ENCODE results near the gene PCNX4. TPM values are rescaled to one million over a fixed set of nuclear protein-coding genes. Genes with fewer than 3 reads are reported as not detected.
A peak's percentile ranks its signal among the peaks of the same experiment; 100 is the strongest.

The PCNX4 gene
- polyA plus RNA-seq, 3 donors, result 13.1 to 18.4 (median 16.7) TPM

DNA sequence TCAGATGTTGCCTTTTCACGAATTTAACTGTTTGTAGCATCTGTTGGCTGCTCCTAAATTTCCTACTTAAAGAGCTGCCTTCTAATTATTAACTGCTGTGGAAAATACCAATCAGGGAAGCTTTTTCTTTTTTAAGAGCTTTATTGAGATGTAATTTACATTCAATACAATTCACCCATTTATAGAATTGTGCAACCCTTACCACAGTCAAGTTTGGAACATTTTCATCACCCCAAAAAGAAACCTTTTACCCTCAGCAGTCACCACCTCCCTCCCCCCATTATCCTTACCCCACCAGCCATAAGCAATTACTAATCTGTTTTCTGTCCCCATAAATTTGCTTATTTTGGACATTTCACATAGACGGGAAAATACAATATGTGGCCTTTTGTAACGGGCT is 1.4 kb downstream of the PCNX4 start:
- Histone ChIP-seq H3K36me3 (replicated peaks in 1 of 2; ENCODE audit: control insufficient read depth in 1 of 2, insufficient read depth in 2 of 2, low read length in 2 of 2) (peaks cover 4 to 13% of the 10 kb centered on the region in 2 donors), H3K4me3 (replicated peaks in 1 of 3; ENCODE audit: low read depth in 2 of 3, low read length in 3 of 3) (peak overlapping the region; percentile 70 to 87 (median 85)), H3K27me3 (ENCODE audit: control insufficient read depth in 2 of 2, insufficient read depth in 2 of 2, low read length in 2 of 2) (no peaks in the 10 kb centered on the region), H4K20me1 (ENCODE audit: insufficient read depth, low read length) (no peaks in the 10 kb centered on the region), H3K4me2 (replicated peaks; ENCODE audit: extremely low read depth, low read length, poor library complexity, severe bottlenecking) (peak overlapping the region; percentile 85), H3K79me2 (ENCODE audit: insufficient read depth, low read length) (peaks cover 56% of the 10 kb centered on the region), H3K9ac (ENCODE audit: insufficient read depth, low read length, poor library complexity, severe bottlenecking) (peak overlapping the region; percentile 84), H3K4me1 (ENCODE audit: control insufficient read depth in 1 of 2, insufficient read depth in 2 of 2, low read length in 2 of 2) (peaks cover 20 to 35% of the 10 kb centered on the region in 2 donors), H2AFZ (ENCODE audit: insufficient read depth, low read depth, low read length, poor library complexity, severe bottlenecking) (peak overlapping the region; percentile 90), H3K27ac (ENCODE audit: low read depth in 1 of 2, low read length in 2 of 2) (peak overlapping the region; percentile 97 to 99), H3K9me3 (replicated peaks in 1 of 2; ENCODE audit: control insufficient read depth in 1 of 2, insufficient read depth in 1 of 2, low read length in 2 of 2) (no peaks in the 10 kb centered on the region)
- Mint-ChIP-seq H3K4me3 (peak overlapping the region; percentile 93 to 96), H3K4me1 (peaks cover 40% of the 10 kb centered on the region), H3K9me3 (peaks cover 0 to 3% (median 0%) of the 10 kb centered on the region in 7 donors), H3K27me3 (ENCODE audit: low read depth in 3 of 3) (no peaks in the 10 kb centered on the region), H3K36me3 (peaks cover 15 to 17% of the 10 kb centered on the region in 2 donors), H3K27ac (peak overlapping the region; percentile 95 to 100 (median 98))
- DNase-seq, result peak in 2 of 3 donors; percentile 15 to 36
- intact Hi-C loops (cut with micrococcal nuclease), result loop anchor here (5.0 to 10.0 kb wide), 3 partner anchors 69 to 1009 kb away; partner anchors contain the start of gene PPM1A (in 2 of the 2)
- no CpG with 5 or more reads among the region's 3 CpGs for WGBS (ENCODE audit: insufficient coverage)
- TF ChIP-seq, protein P1, sequence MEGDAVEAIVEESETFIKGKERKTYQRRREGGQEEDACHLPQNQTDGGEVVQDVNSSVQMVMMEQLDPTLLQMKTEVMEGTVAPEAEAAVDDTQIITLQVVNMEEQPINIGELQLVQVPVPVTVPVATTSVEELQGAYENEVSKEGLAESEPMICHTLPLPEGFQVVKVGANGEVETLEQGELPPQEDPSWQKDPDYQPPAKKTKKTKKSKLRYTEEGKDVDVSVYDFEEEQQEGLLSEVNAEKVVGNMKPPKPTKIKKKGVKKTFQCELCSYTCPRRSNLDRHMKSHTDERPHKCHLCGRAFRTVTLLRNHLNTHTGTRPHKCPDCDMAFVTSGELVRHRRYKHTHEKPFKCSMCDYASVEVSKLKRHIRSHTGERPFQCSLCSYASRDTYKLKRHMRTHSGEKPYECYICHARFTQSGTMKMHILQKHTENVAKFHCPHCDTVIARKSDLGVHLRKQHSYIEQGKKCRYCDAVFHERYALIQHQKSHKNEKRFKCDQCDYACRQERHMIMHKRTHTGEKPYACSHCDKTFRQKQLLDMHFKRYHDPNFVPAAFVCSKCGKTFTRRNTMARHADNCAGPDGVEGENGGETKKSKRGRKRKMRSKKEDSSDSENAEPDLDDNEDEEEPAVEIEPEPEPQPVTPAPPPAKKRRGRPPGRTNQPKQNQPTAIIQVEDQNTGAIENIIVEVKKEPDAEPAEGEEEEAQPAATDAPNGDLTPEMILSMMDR (IDR thresholded peaks at IDR 0.05), result no peak

DNA sequence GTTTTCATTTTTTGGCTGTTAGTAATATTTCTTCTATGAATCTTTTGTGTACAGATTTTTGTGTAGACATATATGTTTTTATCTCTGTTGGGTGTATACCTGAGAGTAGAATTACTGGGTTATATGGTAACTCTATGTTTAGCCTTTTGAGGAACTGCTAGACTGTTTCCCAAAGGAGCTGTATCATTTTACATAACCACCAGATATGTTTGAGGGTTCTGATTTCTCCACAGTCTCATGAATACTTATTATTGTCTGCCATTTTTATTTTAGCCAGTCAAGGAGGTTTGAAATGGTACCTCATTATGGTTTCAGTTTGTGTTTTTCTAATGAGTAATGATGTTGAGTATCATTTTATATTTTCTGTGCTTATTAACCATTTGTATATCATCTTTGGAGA is 1.9 kb downstream of the PCNX4 start:
- Histone ChIP-seq H3K27me3 (ENCODE audit: control insufficient read depth in 2 of 2, insufficient read depth in 2 of 2, low read length in 2 of 2) (no peaks in the 10 kb centered on the region), H3K9ac (ENCODE audit: insufficient read depth, low read length, poor library complexity, severe bottlenecking) (no peak overlapping the region), H3K4me2 (replicated peaks; ENCODE audit: extremely low read depth, low read length, poor library complexity, severe bottlenecking) (peak overlapping the region; percentile 85), H3K36me3 (replicated peaks in 1 of 2; ENCODE audit: control insufficient read depth in 1 of 2, insufficient read depth in 2 of 2, low read length in 2 of 2) (peaks cover 7 to 15% of the 10 kb centered on the region in 2 donors), H3K79me2 (ENCODE audit: insufficient read depth, low read length) (peaks cover 61% of the 10 kb centered on the region), H4K20me1 (ENCODE audit: insufficient read depth, low read length) (no peaks in the 10 kb centered on the region), H3K27ac (ENCODE audit: low read depth in 1 of 2, low read length in 2 of 2) (peak overlapping the region in 1 of 2 donors; percentile 97), H3K4me1 (ENCODE audit: control insufficient read depth in 1 of 2, insufficient read depth in 2 of 2, low read length in 2 of 2) (peaks cover 20 to 35% of the 10 kb centered on the region in 2 donors), H3K9me3 (replicated peaks in 1 of 2; ENCODE audit: control insufficient read depth in 1 of 2, insufficient read depth in 1 of 2, low read length in 2 of 2) (no peaks in the 10 kb centered on the region), H3K4me3 (replicated peaks in 1 of 3; ENCODE audit: low read depth in 2 of 3, low read length in 3 of 3) (peak overlapping the region in 2 of 3 experiments; percentile 85 to 87), H2AFZ (ENCODE audit: insufficient read depth, low read depth, low read length, poor library complexity, severe bottlenecking) (peak overlapping the region; percentile 90)
- H3K27ac Mint-ChIP-seq, result peak overlapping the region; percentile 95 to 100 (median 98)
- no peaks in the 10 kb centered on the region for H3K27me3 Mint-ChIP-seq (ENCODE audit: low read depth in 3 of 3)
- H3K4me3 Mint-ChIP-seq, result peak overlapping the region; percentile 93 to 96
- H3K9me3 Mint-ChIP-seq, result peaks cover 0 to 3% (median 0%) of the 10 kb centered on the region in 7 donors
- peaks cover 20% of the 10 kb centered on the region in 2 donors for H3K36me3 Mint-ChIP-seq
- peak in 2 of 3 donors; percentile 14 to 32 for DNase-seq
- intact Hi-C loops (cut with micrococcal nuclease), result loop anchor here (5.0 to 10.0 kb wide), 3 partner anchors 69 to 1009 kb away; partner anchors contain the start of gene PPM1A (in 2 of the 2)
- H3K4me1 Mint-ChIP-seq, result peaks cover 40% of the 10 kb centered on the region
- TF ChIP-seq, protein P1 (IDR thresholded peaks at IDR 0.05), result no peak
